HG03097 (cell line): ENCODE data around the gene NUP37.

Experiments used
- ATAC-seq: cut with Tn5 transposase; IDR thresholded peaks from one replicate; pipeline ENCODE4 v1.9.1; 2021; ENCODE audit not compliant: unreplicated experiment, low FRiP score

Gene NUP37

DNA sequence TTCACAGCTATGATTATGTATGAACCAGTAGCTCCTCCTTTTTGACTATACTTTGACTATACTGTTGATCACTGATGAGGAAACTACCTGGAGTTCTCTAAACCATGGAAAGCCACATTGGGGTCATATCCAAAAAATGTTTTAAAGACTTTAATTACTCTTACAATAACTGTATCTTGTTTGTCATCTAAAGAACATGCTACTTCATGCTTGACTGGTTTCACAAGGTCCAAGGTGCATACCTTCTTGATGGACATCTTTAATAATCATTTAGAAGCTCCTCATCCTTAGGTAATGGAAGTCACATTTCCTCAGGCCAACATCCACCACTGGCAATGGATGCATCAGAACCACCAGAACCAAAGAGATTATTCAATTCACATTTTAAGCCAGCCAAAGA lies 88.1 kb downstream of the NUP37 start:
- ATAC-seq = no peak

DNA sequence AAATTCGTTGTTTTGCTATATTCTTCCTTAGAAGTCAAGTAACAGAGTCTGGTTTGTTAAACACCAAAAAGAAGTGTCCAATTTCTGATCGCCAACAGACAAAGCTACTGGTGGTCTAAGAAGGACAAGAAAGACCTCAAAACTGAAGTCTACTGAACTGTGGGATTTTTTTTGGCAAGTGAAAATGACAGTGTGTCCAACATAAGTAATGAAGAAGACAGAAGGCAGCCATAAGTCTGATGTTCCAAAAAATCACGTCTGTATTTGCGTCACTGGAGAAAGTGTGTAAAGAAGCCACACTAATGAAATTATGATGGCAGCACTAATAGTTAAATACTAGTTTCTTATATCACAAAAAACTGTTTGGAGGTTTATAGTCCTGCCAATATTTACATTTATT lies 90.8 kb downstream of the NUP37 start:
- no peak for ATAC-seq

GRCh38 chr12:102026728-102027127 lies 93.2 kb downstream of the NUP37 start:
- no peak for ATAC-seq

GRCh38 chr12:102024765-102025164 lies 95.1 kb downstream of the NUP37 start:
- no peak for ATAC-seq

GRCh38 chr12:102023343-102023930 lies 96.5 kb downstream of the NUP37 start:
- ATAC-seq = no peak
